Keratinocyte (primary cell): ENCODE results near the gene KCNIP3. TPM values are rescaled to one million over a fixed set of nuclear protein-coding genes. Genes with fewer than 3 reads are reported as not detected.

ENCODE experiments used
- DNase-seq: peaks from one replicate; pipeline ENCODE4 v3.0.0-alpha.2; 2011; ENCODE audit warnings: low read depth, missing footprints, low spot score
- FAIRE-seq: peaks from 2 replicates; lab custom pipeline; 2011; peaks lifted over from hg19 to GRCh38; lab: Jason Lieb, UNC
- H2AFZ ChIP-seq: 2 replicates; pipeline ENCODE4 v1.6.0; 2012; ENCODE audit warnings: low read length, control low read depth, inconsistent platforms; ENCODE audit not compliant: control insufficient read depth
- H3K27ac ChIP-seq: 2 replicates; pipeline ENCODE4 v1.5.1; 2011; ENCODE audit warnings: low read length; ENCODE audit not compliant: control insufficient read depth, insufficient read depth
- H3K27me3 ChIP-seq: 3 replicates; pipeline ENCODE4 v1.6.0; 2011; ENCODE audit warnings: low read length; ENCODE audit not compliant: control insufficient read depth, insufficient read depth; ENCODE audit errors: extremely low read depth
- H3K36me3 ChIP-seq, 2 experiments: 2 replicates in 1 of 2; 3 replicates in 1 of 2; pipeline ENCODE4 v1.5.1; 2011; ENCODE audit warnings: low read length in 2 of 2, mild to moderate bottlenecking in 1 of 2; ENCODE audit not compliant: control insufficient read depth in 2 of 2, insufficient read depth in 2 of 2; ENCODE audit errors: extremely low read depth in 1 of 2
- H3K4me1 ChIP-seq: 3 replicates; pipeline ENCODE4 v1.5.1; 2011; ENCODE audit warnings: low read length; ENCODE audit not compliant: control insufficient read depth, insufficient read depth; ENCODE audit errors: extremely low read depth
- H3K4me2 ChIP-seq: 3 replicates; pipeline ENCODE4 v1.6.0; 2011; ENCODE audit warnings: low read depth, low read length; ENCODE audit not compliant: control insufficient read depth, insufficient read depth; ENCODE audit errors: extremely low read depth
- H3K4me3 ChIP-seq, 3 experiments: fragments of 200-600 bp in 1 of 3; sonication (generic) in 1 of 3; 2 replicates in 2 of 3; 3 replicates in 1 of 3; pipeline ENCODE4 v1.5.1; 2011 to 2016; ENCODE audit warnings: low read length in 3 of 3, mild to moderate bottlenecking in 3 of 3, control low read depth in 2 of 3, inconsistent platforms in 1 of 3, low read depth in 1 of 3, mixed read lengths in 1 of 3, mixed run types in 1 of 3, moderate library complexity in 1 of 3; ENCODE audit not compliant: control insufficient read depth in 2 of 3, insufficient read depth in 2 of 3; ENCODE audit errors: extremely low read depth in 1 of 3
- H3K79me2 ChIP-seq: 2 replicates; pipeline ENCODE4 v1.6.0; 2012; ENCODE audit warnings: low read length; ENCODE audit not compliant: control insufficient read depth, insufficient read depth
- H3K9ac ChIP-seq: 3 replicates; pipeline ENCODE4 v1.6.0; 2011; ENCODE audit warnings: low read length; ENCODE audit not compliant: control insufficient read depth, insufficient read depth; ENCODE audit errors: extremely low read depth
- H3K9me1 ChIP-seq: 3 replicates; pipeline ENCODE4 v1.6.0; 2011; ENCODE audit warnings: low read length; ENCODE audit not compliant: control insufficient read depth, insufficient read depth; ENCODE audit errors: extremely low read depth
- H3K9me3 ChIP-seq: 2 replicates; pipeline ENCODE4 v1.5.1; 2012; ENCODE audit warnings: low read depth, low read length; ENCODE audit not compliant: control insufficient read depth
- H4K20me1 ChIP-seq: 3 replicates; pipeline ENCODE4 v1.6.0; 2011; ENCODE audit warnings: low read length; ENCODE audit not compliant: control insufficient read depth, insufficient read depth; ENCODE audit errors: extremely low read depth
- CTCF ChIP-seq, 3 experiments: IDR thresholded peaks in 1 of 3; conservative IDR thresholded peaks in 1 of 3; optimal IDR thresholded peaks in 1 of 3; 2 replicates in 2 of 3; 3 replicates in 1 of 3; pipeline versions ENCODE3 to v1.5.1; 2011; ENCODE audit warnings: low read length in 3 of 3, mild to moderate bottlenecking in 3 of 3, moderate library complexity in 2 of 3, control low read depth in 1 of 3, inconsistent platforms in 1 of 3; ENCODE audit not compliant: insufficient read depth in 2 of 3; ENCODE audit errors: extremely low read depth in 1 of 3
- EZH2 ChIP-seq: IDR thresholded peaks from one replicate; pipeline ENCODE4 v1.6.1; 2012; ENCODE audit warnings: inconsistent platforms, mild to moderate bottlenecking, low read length, moderate library complexity
- dilution Hi-C: fragments of 300-500 bp; cut with MboI; formaldehyde crosslinking; loops from one replicate; pipeline ENCODE4 v1.7.0; 2020; ENCODE audit warnings: low sequenced_read_pairs; ENCODE audit not compliant: extremely low pct_ligation_motif_present
- polyA plus RNA-seq, 5 experiments: library from polyadenylated mRNA; depleted of rRNA in 3 of 5; stranded (reverse) in 3 of 5; stranded (forward) in 1 of 5; unstranded in 1 of 5; fragments of >200 nt; gene quantifications; 1 replicate in 1 of 5; 2 replicates in 3 of 5; 3 replicates in 1 of 5; pipeline versions ENCODE4 v1.2.1 to v1.2.3, GENCODE V29; 2011 to 2012; ENCODE audit warnings: missing spikeins in 2 of 5, low read depth in 1 of 5, low replicate concordance in 1 of 5

The KCNIP3 gene
- polyA plus RNA-seq, 1 donor (not counting 4 experiments of a cell fraction or from before 2014, with no cell fraction given), result 0.66 TPM

DNA sequence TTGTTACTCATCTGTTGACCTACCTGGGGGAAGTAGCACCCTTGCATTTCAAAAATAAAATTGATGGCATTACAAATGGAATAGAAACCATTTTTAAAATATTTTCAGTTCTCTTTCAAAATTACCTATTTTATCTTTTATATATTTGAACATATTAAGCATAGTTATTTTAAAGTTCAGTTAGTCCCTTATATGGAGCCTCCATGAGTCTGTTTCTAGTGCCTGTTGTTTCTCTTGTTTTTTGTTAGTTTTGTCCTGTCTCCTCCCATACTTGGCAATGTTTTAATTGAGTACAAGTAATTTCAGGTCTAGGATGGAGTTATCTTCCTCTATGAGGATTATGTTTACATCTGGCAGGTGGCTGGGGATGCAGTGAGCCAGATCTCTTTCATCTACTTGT lies 5.9 kb upstream of the KCNIP3 start:
- FAIRE-seq (no peak), DNase-seq (no peak)
- H3K9ac ChIP-seq, result no peak overlapping the region
- H2AFZ ChIP-seq, result no peak overlapping the region
- dilution Hi-C loops, result no loop called here
- no peaks in the 10 kb centered on the region for H3K79me2 ChIP-seq
- no peaks in the 10 kb centered on the region for H3K9me1 ChIP-seq
- peaks cover 3 to 30% of the 10 kb centered on the region in 2 experiments for H3K36me3 ChIP-seq
- no peaks in the 10 kb centered on the region for H4K20me1 ChIP-seq
- peaks cover 15% of the 10 kb centered on the region for H3K4me1 ChIP-seq
- H3K4me2 ChIP-seq, result no peak overlapping the region
- TF ChIP-seq EZH2 (no peak), CTCF (optimal IDR thresholded peaks at IDR 0.05 in 1 of 3, IDR thresholded peaks at IDR 0.05 in 1 of 3, conservative IDR thresholded peaks at IDR 0.05 in 1 of 3; ENCODE audit: extremely low read depth in 1 of 3, insufficient read depth in 2 of 3, low read length in 3 of 3) (no peak)
- H3K27me3 ChIP-seq, result peaks cover 6% of the 10 kb centered on the region
- H3K9me3 ChIP-seq, result no peaks in the 10 kb centered on the region
- H3K4me3 ChIP-seq, result no peak overlapping the region
- no peak overlapping the region for H3K27ac ChIP-seq

DNA sequence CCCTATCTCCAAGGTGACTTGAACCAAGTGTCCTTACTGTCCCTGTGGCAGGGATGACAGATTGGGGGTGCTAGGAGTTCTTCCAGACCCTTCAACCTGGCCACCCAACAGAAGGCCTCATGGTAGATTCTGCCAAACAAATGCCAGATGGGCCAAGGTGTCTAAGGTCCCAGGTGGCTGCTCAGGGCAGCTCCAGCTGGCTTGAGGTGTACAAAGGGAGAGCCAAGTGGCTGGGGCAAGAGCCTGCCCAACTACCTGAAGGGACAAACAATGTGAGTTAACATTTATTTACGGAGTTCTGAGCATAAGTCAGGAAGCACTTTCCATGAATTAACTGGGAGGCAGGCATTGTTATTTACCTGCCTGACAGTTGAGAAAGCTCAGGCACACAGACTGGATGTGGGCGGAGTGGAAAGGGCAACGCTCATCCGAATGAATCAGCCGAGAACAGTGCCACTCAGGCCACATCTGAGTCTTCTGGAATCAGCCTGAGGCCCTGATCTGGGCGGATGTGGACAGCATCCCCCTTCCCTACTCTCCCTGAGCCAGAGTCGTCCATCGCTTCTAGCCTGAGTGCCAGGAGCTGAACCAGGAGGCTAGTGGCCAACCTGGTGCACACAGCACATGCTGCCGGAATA lies 4.4 kb upstream of the KCNIP3 start:
- peak overlapping the region; percentile 13 for H3K27ac ChIP-seq
- H3K4me2 ChIP-seq, result peak overlapping the region; percentile 44
- peak overlapping the region; percentile 3 for H3K9ac ChIP-seq
- no peak for DNase-seq
- H3K36me3 ChIP-seq, result peaks cover 0 to 20% of the 10 kb centered on the region in 2 experiments
- H2AFZ ChIP-seq, result no peak overlapping the region
- peaks cover 15% of the 10 kb centered on the region for H3K4me1 ChIP-seq
- H3K27me3 ChIP-seq, result peaks cover 21% of the 10 kb centered on the region
- H3K79me2 ChIP-seq, result no peaks in the 10 kb centered on the region
- H4K20me1 ChIP-seq, result no peaks in the 10 kb centered on the region
- H3K9me3 ChIP-seq, result no peaks in the 10 kb centered on the region
- FAIRE-seq, result peak; percentile 95
- H3K4me3 ChIP-seq, result no peak overlapping the region
- no peak for TF ChIP-seq EZH2
- TF ChIP-seq CTCF (optimal IDR thresholded peaks at IDR 0.05 in 1 of 3, IDR thresholded peaks at IDR 0.05 in 1 of 3, conservative IDR thresholded peaks at IDR 0.05 in 1 of 3; ENCODE audit: extremely low read depth in 1 of 3, insufficient read depth in 2 of 3, low read length in 3 of 3), result no peak
- dilution Hi-C loops, result no loop called here
- H3K9me1 ChIP-seq, result no peaks in the 10 kb centered on the region
